ENCODE data around the gene CRAT. TPM values are rescaled to one million over a fixed set of nuclear protein-coding genes. Genes with fewer than 3 reads are reported as not detected.

Gene CRAT
- polyA plus RNA-seq, 1 donor (not counting 4 experiments of a cell fraction or from before 2014, with no cell fraction given) = 6.5 TPM

GRCh38 chr9:129139233-129139992, 28.8 kb upstream of the CRAT start:
- Histone ChIP-seq H3K9ac (ENCODE audit: control insufficient read depth, extremely low read depth, insufficient read depth, low read length) (peak overlapping the region; percentile 97), H4K20me1 (ENCODE audit: control insufficient read depth, extremely low read depth, insufficient read depth, low read length) (no peaks in the 10 kb centered on the region), H3K36me3 (ENCODE audit: control insufficient read depth in 2 of 2, extremely low read depth in 1 of 2, insufficient read depth in 2 of 2, low read length in 2 of 2) (peaks cover 15 to 24% of the 10 kb centered on the region in 2 experiments), H3K27me3 (ENCODE audit: control insufficient read depth, extremely low read depth, insufficient read depth, low read length) (no peaks in the 10 kb centered on the region), H3K4me2 (ENCODE audit: control insufficient read depth, extremely low read depth, insufficient read depth, low read depth, low read length) (peak overlapping the region; percentile 88), H3K4me3 (ENCODE audit: control insufficient read depth in 2 of 3, extremely low read depth in 1 of 3, insufficient read depth in 2 of 3, low read depth in 1 of 3, low read length in 3 of 3) (peak overlapping the region; percentile 22 to 41 (median 31)), H3K79me2 (ENCODE audit: control insufficient read depth, insufficient read depth, low read length) (peaks cover 6% of the 10 kb centered on the region), H3K27ac (ENCODE audit: control insufficient read depth, insufficient read depth, low read length) (peak overlapping the region; percentile 99), H2AFZ (ENCODE audit: control insufficient read depth, low read length) (no peak overlapping the region), H3K4me1 (ENCODE audit: control insufficient read depth, extremely low read depth, insufficient read depth, low read length) (peaks cover 48% of the 10 kb centered on the region), H3K9me3 (ENCODE audit: control insufficient read depth, low read depth, low read length) (no peaks in the 10 kb centered on the region), H3K9me1 (ENCODE audit: control insufficient read depth, extremely low read depth, insufficient read depth, low read length) (peaks cover 2% of the 10 kb centered on the region)
- DNase-seq (ENCODE audit: low read depth, low spot score) = peak; percentile 76
- dilution Hi-C loops (cut with MboI; ENCODE audit: extremely low pct_ligation_motif_present, low sequenced_read_pairs) = no loop called here
- FAIRE-seq = peak; percentile 89
- TF ChIP-seq CTCF (optimal IDR thresholded peaks at IDR 0.05 in 1 of 3, IDR thresholded peaks at IDR 0.05 in 1 of 3, conservative IDR thresholded peaks at IDR 0.05 in 1 of 3; ENCODE audit: extremely low read depth in 1 of 3, insufficient read depth in 2 of 3, low read length in 3 of 3) (peak in 2 of 3 experiments; percentile 74 to 85), EZH2 (IDR thresholded peaks at IDR 0.05; ENCODE audit: low read length) (no peak)

GRCh38 chr9:129138476-129139232, 28.1 kb upstream of the CRAT start:
- Histone ChIP-seq H2AFZ (ENCODE audit: control insufficient read depth, low read length) (no peak overlapping the region), H3K79me2 (ENCODE audit: control insufficient read depth, insufficient read depth, low read length) (peaks cover 6% of the 10 kb centered on the region), H3K27me3 (ENCODE audit: control insufficient read depth, extremely low read depth, insufficient read depth, low read length) (no peaks in the 10 kb centered on the region), H3K36me3 (ENCODE audit: control insufficient read depth in 2 of 2, extremely low read depth in 1 of 2, insufficient read depth in 2 of 2, low read length in 2 of 2) (peaks cover 11 to 20% of the 10 kb centered on the region in 2 experiments), H3K27ac (ENCODE audit: control insufficient read depth, insufficient read depth, low read length) (no peak overlapping the region), H3K9me3 (ENCODE audit: control insufficient read depth, low read depth, low read length) (no peaks in the 10 kb centered on the region), H4K20me1 (ENCODE audit: control insufficient read depth, extremely low read depth, insufficient read depth, low read length) (no peaks in the 10 kb centered on the region), H3K9me1 (ENCODE audit: control insufficient read depth, extremely low read depth, insufficient read depth, low read length) (peaks cover 2% of the 10 kb centered on the region), H3K4me3 (ENCODE audit: control insufficient read depth in 2 of 3, extremely low read depth in 1 of 3, insufficient read depth in 2 of 3, low read depth in 1 of 3, low read length in 3 of 3) (no peak overlapping the region), H3K4me2 (ENCODE audit: control insufficient read depth, extremely low read depth, insufficient read depth, low read depth, low read length) (no peak overlapping the region), H3K9ac (ENCODE audit: control insufficient read depth, extremely low read depth, insufficient read depth, low read length) (peak overlapping the region; percentile 6), H3K4me1 (ENCODE audit: control insufficient read depth, extremely low read depth, insufficient read depth, low read length) (peaks cover 48% of the 10 kb centered on the region)
- dilution Hi-C loops (cut with MboI; ENCODE audit: extremely low pct_ligation_motif_present, low sequenced_read_pairs) = no loop called here
- FAIRE-seq = no peak
- no peak for DNase-seq (ENCODE audit: low read depth, low spot score)
- no peak for TF ChIP-seq EZH2 (IDR thresholded peaks at IDR 0.05; ENCODE audit: low read length)
- no peak for TF ChIP-seq CTCF (optimal IDR thresholded peaks at IDR 0.05 in 1 of 3, IDR thresholded peaks at IDR 0.05 in 1 of 3, conservative IDR thresholded peaks at IDR 0.05 in 1 of 3; ENCODE audit: extremely low read depth in 1 of 3, insufficient read depth in 2 of 3, low read length in 3 of 3)

All from keratinocyte (primary cell).